Fibroblast of lung (primary cell): Measurements from ENCODE around the gene CELF2. TPM values are rescaled to one million over a fixed set of nuclear protein-coding genes. Genes with fewer than 3 reads are reported as not detected.

ENCODE experiments used
- DNase-seq, 2 donors: peaks; one replicate each; pipeline versions ENCODE4 v3.0.0 to v3.0.0-alpha.2; 2010; ENCODE audit warnings: low read depth in 2 of 2
- H2AFZ ChIP-seq: 2 replicates; pipeline ENCODE4 v1.5.1; 2012; ENCODE audit warnings: low read length, control low read depth, inconsistent platforms
- H3K27ac ChIP-seq: 2 replicates; pipeline ENCODE4 v1.5.1; 2011; ENCODE audit warnings: low read length, control low read depth; ENCODE audit not compliant: insufficient read depth
- H3K27me3 ChIP-seq: 2 replicates; pipeline ENCODE4 v1.5.1; 2011; ENCODE audit warnings: mild to moderate bottlenecking, low read length; ENCODE audit not compliant: control insufficient read depth, insufficient read depth
- H3K36me3 ChIP-seq: 2 replicates; pipeline ENCODE4 v1.5.1; 2011; ENCODE audit warnings: low read length; ENCODE audit not compliant: control insufficient read depth, insufficient read depth
- H3K4me1 ChIP-seq: 2 replicates; pipeline ENCODE4 v1.5.1; 2011; ENCODE audit warnings: low read length; ENCODE audit not compliant: control insufficient read depth, insufficient read depth; ENCODE audit errors: extremely low read depth
- H3K4me2 ChIP-seq: 2 replicates; pipeline ENCODE4 v1.5.1; 2011; ENCODE audit warnings: low read length, control low read depth; ENCODE audit not compliant: insufficient read depth; ENCODE audit errors: extremely low read depth
- H3K4me3 ChIP-seq, 4 experiments: fragments of 200-600 bp in 1 of 4; sonication (generic) in 1 of 4; replicated peaks in 1 of 4; 2 replicates each; pipeline ENCODE4 v1.5.1; 2011 to 2016; ENCODE audit warnings: low read length in 4 of 4, low read depth in 3 of 4, mild to moderate bottlenecking in 3 of 4, control low read depth in 2 of 4, inconsistent platforms in 1 of 4, mixed read lengths in 1 of 4; ENCODE audit not compliant: insufficient read depth in 1 of 4; ENCODE audit errors: control extremely low read depth in 1 of 4
- H3K79me2 ChIP-seq: 2 replicates; pipeline ENCODE4 v1.5.1; 2012; ENCODE audit warnings: mild to moderate bottlenecking, low read length, inconsistent platforms; ENCODE audit not compliant: control insufficient read depth, insufficient read depth
- H3K9ac ChIP-seq: 2 replicates; pipeline ENCODE4 v1.5.1; 2011; ENCODE audit warnings: mild to moderate bottlenecking, low read length, control low read depth; ENCODE audit not compliant: insufficient read depth
- H3K9me3 ChIP-seq: 2 replicates; pipeline ENCODE4 v1.5.1; 2012; ENCODE audit warnings: low read depth, low read length; ENCODE audit not compliant: control insufficient read depth, insufficient read depth
- H4K20me1 ChIP-seq: 2 replicates; pipeline ENCODE4 v1.5.1; 2011; ENCODE audit warnings: low read length; ENCODE audit not compliant: control insufficient read depth, insufficient read depth; ENCODE audit errors: extremely low read depth
- CTCF ChIP-seq, 2 donors: IDR thresholded peaks in 1 of 2; conservative IDR thresholded peaks in 1 of 2; 1 replicate in 1 of 2; 2 replicates in 1 of 2; pipeline ENCODE4 v1.5.1; 2011 to 2012; ENCODE audit warnings: low read length in 2 of 2, control low read depth in 1 of 2, inconsistent platforms in 1 of 2, low read depth in 1 of 2, mild to moderate bottlenecking in 1 of 2
- EZH2 ChIP-seq: IDR thresholded peaks from 2 replicates; pipeline ENCODE4 v1.5.1; 2012; ENCODE audit warnings: low read length, control low read depth, mild to moderate bottlenecking; ENCODE audit errors: missing control alignments
- polyA plus RNA-seq, 2 donors: library from polyadenylated mRNA; depleted of rRNA in 1 of 2; stranded (reverse) in 1 of 2; unstranded in 1 of 2; fragments of >200 nt; gene quantifications; 2 replicates each; pipeline ENCODE4 v1.2.1, GENCODE V29; 2011 to 2012; ENCODE audit warnings: missing spikeins in 1 of 2
- total RNA-seq: library from RNA; depleted of rRNA; stranded (reverse); fragments of >200 nt; gene quantifications from 2 replicates; pipeline ENCODE4 v1.2.1, GENCODE V29; 2014

Gene CELF2
- total and polyA plus RNA-seq, 2 donors (not counting 1 experiment from before 2014, with no cell fraction given): 16.9 to 25.1 TPM

DNA sequence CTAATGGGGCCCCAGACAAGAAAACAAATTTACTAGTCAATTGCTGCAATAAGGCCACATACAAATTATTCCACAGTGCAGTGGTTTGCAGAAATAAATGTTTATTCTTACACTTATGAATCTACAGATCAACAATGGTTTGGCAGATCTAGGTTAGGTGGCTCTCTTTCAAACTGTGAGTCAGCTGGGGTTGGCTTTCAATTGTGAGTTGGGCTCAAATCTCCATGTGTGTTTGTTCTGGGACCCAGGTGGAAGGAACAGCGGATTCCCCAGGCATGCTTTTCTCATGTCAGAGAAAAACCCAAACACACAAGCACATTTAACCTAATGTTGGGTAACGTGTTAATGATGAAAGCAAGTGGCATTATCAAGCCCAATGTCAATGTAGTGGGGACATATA, 25.6 kb upstream of the CELF2 start:
- no peak overlapping the region for H2AFZ ChIP-seq
- TF ChIP-seq EZH2 (no peak), CTCF (conservative IDR thresholded peaks at IDR 0.05 in 1 of 2, IDR thresholded peaks at IDR 0.05 in 1 of 2; ENCODE audit: low read depth in 1 of 2, low read length in 2 of 2) (no peak)
- no peak overlapping the region for H3K4me3 ChIP-seq
- H3K9ac ChIP-seq: no peak overlapping the region
- no peak overlapping the region for H3K4me2 ChIP-seq
- no peaks in the 10 kb centered on the region for H3K9me3 ChIP-seq
- H3K79me2 ChIP-seq: no peaks in the 10 kb centered on the region
- DNase-seq: no peak
- no peaks in the 10 kb centered on the region for H4K20me1 ChIP-seq
- H3K36me3 ChIP-seq: no peaks in the 10 kb centered on the region
- no peaks in the 10 kb centered on the region for H3K27me3 ChIP-seq
- H3K27ac ChIP-seq: no peak overlapping the region
- no peaks in the 10 kb centered on the region for H3K4me1 ChIP-seq

DNA sequence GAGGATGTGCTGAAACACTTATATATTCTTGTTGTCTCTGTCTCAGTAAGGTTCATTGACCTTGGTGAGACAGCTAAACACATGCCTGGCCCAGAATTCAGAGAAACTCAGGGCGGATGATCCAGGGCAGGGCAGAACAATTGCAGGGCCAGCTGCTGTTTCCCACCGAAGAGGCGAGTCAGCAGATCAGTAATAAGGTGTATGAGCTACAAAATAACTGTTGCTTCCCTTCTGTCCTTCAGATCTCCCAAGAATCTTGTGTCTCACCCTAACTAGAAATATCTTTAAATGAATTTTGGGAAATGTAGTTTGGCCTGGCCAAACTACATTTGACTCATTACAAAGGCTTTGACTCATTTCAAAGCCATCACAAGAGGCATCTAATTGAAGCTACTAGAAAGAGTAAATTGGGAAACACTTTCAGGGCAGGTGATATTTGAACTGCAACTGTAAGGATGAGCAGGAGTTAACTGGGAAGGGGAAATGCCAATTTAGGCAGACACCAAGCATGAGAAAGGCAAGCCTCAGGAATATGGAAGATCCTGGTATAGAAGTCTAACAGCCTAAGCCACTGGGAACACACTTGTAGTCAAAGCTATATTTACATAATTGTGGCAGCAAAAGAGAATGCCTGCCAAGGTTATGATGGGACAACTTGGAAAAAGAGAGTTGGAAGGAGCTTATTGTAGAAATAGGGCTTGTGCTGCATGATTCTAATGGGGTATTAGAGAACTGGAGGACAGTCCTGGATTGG, 24.5 kb upstream of the CELF2 start:
- Histone ChIP-seq H3K4me1 (no peaks in the 10 kb centered on the region), H3K79me2 (no peaks in the 10 kb centered on the region), H3K36me3 (no peaks in the 10 kb centered on the region), H4K20me1 (no peaks in the 10 kb centered on the region), H3K27ac (no peak overlapping the region), H2AFZ (no peak overlapping the region), H3K4me2 (no peak overlapping the region), H3K4me3 (no peak overlapping the region), H3K9ac (no peak overlapping the region), H3K27me3 (no peaks in the 10 kb centered on the region), H3K9me3 (no peaks in the 10 kb centered on the region)
- DNase-seq: no peak
- TF ChIP-seq EZH2 (no peak), CTCF (conservative IDR thresholded peaks at IDR 0.05 in 1 of 2, IDR thresholded peaks at IDR 0.05 in 1 of 2; ENCODE audit: low read depth in 1 of 2, low read length in 2 of 2) (no peak)

GRCh38 chr10:10993785-10994184, 23.9 kb upstream of the CELF2 start:
- Histone ChIP-seq H3K27me3 (no peaks in the 10 kb centered on the region), H3K79me2 (no peaks in the 10 kb centered on the region), H3K27ac (no peak overlapping the region), H3K36me3 (no peaks in the 10 kb centered on the region), H3K4me3 (no peak overlapping the region), H2AFZ (no peak overlapping the region), H3K9me3 (no peaks in the 10 kb centered on the region), H3K9ac (no peak overlapping the region), H4K20me1 (no peaks in the 10 kb centered on the region), H3K4me2 (no peak overlapping the region), H3K4me1 (no peaks in the 10 kb centered on the region)
- TF ChIP-seq EZH2 (no peak), CTCF (conservative IDR thresholded peaks at IDR 0.05 in 1 of 2, IDR thresholded peaks at IDR 0.05 in 1 of 2; ENCODE audit: low read depth in 1 of 2, low read length in 2 of 2) (no peak)
- no peak for DNase-seq
